ENCODE results near the gene ALDH7A1.

- TF ChIP-seq, protein P1, sequence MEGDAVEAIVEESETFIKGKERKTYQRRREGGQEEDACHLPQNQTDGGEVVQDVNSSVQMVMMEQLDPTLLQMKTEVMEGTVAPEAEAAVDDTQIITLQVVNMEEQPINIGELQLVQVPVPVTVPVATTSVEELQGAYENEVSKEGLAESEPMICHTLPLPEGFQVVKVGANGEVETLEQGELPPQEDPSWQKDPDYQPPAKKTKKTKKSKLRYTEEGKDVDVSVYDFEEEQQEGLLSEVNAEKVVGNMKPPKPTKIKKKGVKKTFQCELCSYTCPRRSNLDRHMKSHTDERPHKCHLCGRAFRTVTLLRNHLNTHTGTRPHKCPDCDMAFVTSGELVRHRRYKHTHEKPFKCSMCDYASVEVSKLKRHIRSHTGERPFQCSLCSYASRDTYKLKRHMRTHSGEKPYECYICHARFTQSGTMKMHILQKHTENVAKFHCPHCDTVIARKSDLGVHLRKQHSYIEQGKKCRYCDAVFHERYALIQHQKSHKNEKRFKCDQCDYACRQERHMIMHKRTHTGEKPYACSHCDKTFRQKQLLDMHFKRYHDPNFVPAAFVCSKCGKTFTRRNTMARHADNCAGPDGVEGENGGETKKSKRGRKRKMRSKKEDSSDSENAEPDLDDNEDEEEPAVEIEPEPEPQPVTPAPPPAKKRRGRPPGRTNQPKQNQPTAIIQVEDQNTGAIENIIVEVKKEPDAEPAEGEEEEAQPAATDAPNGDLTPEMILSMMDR (IDR thresholded peaks at IDR 0.05) = no peak
- TF ChIP-seq EZH2phosphoT487 (IDR thresholded peaks at IDR 0.05) (no peak), EZH2 (IDR thresholded peaks at IDR 0.05) (no peak)
Observed at GRCh38 chr5:126624534-126624933, 29.5 kb upstream of the ALDH7A1 start.

Measured in neural progenitor cell (in vitro differentiated cells).